ENCODE results near the gene RNPEPL1. TPM values are rescaled to one million over a fixed set of nuclear protein-coding genes. Genes with fewer than 3 reads are reported as not detected.
A peak's percentile ranks its signal among the peaks of the same experiment; 100 is the strongest.

Gene RNPEPL1
- total RNA-seq, 1 experiment from 2014 or later: 88.2 TPM

GRCh38 chr2:240626531-240627300, 58.4 kb downstream of the RNPEPL1 start:
- in situ Hi-C loops (cut with HindIII; ENCODE audit: low pct_unique_long_range_greater_than_20kb, low sequenced_read_pairs) (no loop called here), intact Hi-C loops (cut with micrococcal nuclease; ENCODE audit: unreplicated experiment) (no loop called here)
- 0 out of 2 replicates have a peak, but pooled peaks have one; percentile 21 for ATAC-seq
- BruUV-seq (replicated peaks): no TSS peak
- Histone ChIP-seq H3K36me3 (ENCODE audit: control insufficient read depth, insufficient read depth, low read length) (no peaks in the 10 kb centered on the region), H3K27me3 (ENCODE audit: control insufficient read depth, insufficient read depth, low read length) (no peaks in the 10 kb centered on the region), H3K4me3 (ENCODE audit: low read depth in 2 of 2, low read length in 2 of 2) (no peak overlapping the region), H3K9me3 (ENCODE audit: control insufficient read depth, insufficient read depth, low read depth, low read length) (no peaks in the 10 kb centered on the region), H3K4me1 (ENCODE audit: control insufficient read depth, insufficient read depth, low read length) (no peaks in the 10 kb centered on the region; the same call in 1 of the 2 replicates), H3K27ac (ENCODE audit: low read length) (no peak overlapping the region)
- ChIA-PET CTCF (no interaction called here), POLR2A (no interaction called here)
- no peak for TF ChIP-seq POLR2AphosphoS5 (IDR thresholded peaks at IDR 0.05; ENCODE audit: low read depth, low read length)
- no peak for TF ChIP-seq SIN3A (IDR thresholded peaks at IDR 0.05; ENCODE audit: borderline replicate concordance, insufficient read depth, low read depth, low read length)
- TF ChIP-seq REST (IDR thresholded peaks at IDR 0.05; ENCODE audit: insufficient read depth in 1 of 2, low read depth in 2 of 2, low read length in 1 of 2): no peak
- TF ChIP-seq TCF7L2 (IDR thresholded peaks at IDR 0.05; ENCODE audit: low read depth, low read length): no peak
- TF ChIP-seq CTCF (IDR thresholded peaks at IDR 0.05): no peak
- DNase-seq (ENCODE audit: low read depth, low spot score): no peak

GRCh38 chr2:240627736-240628506, 59.6 kb downstream of the RNPEPL1 start:
- Histone ChIP-seq H3K36me3 (ENCODE audit: control insufficient read depth, insufficient read depth, low read length) (no peaks in the 10 kb centered on the region), H3K4me1 (ENCODE audit: control insufficient read depth, insufficient read depth, low read length) (no peaks in the 10 kb centered on the region; the same call in 1 of the 2 replicates), H3K27me3 (ENCODE audit: control insufficient read depth, insufficient read depth, low read length) (no peaks in the 10 kb centered on the region), H3K9me3 (ENCODE audit: control insufficient read depth, insufficient read depth, low read depth, low read length) (no peaks in the 10 kb centered on the region), H3K4me3 (ENCODE audit: low read depth in 2 of 2, low read length in 2 of 2) (no peak overlapping the region), H3K27ac (ENCODE audit: low read length) (no peak overlapping the region)
- intact Hi-C loops (cut with micrococcal nuclease; ENCODE audit: unreplicated experiment): no loop called here
- in situ Hi-C loops (cut with HindIII; ENCODE audit: low pct_unique_long_range_greater_than_20kb, low sequenced_read_pairs): no loop called here
- ATAC-seq: no peak
- no TSS peak for BruUV-seq (replicated peaks)
- ChIA-PET CTCF (no interaction called here), POLR2A (no interaction called here)
- TF ChIP-seq REST (IDR thresholded peaks at IDR 0.05; ENCODE audit: insufficient read depth in 1 of 2, low read depth in 2 of 2, low read length in 1 of 2) (no peak), POLR2AphosphoS5 (IDR thresholded peaks at IDR 0.05; ENCODE audit: low read depth, low read length) (no peak), TCF7L2 (IDR thresholded peaks at IDR 0.05; ENCODE audit: low read depth, low read length) (no peak), CTCF (IDR thresholded peaks at IDR 0.05) (no peak), SIN3A (IDR thresholded peaks at IDR 0.05; ENCODE audit: borderline replicate concordance, insufficient read depth, low read depth, low read length) (no peak)
- DNase-seq (ENCODE audit: low read depth, low spot score): no peak
